ENCODE measurements around the gene DUOXA1.

DNA sequence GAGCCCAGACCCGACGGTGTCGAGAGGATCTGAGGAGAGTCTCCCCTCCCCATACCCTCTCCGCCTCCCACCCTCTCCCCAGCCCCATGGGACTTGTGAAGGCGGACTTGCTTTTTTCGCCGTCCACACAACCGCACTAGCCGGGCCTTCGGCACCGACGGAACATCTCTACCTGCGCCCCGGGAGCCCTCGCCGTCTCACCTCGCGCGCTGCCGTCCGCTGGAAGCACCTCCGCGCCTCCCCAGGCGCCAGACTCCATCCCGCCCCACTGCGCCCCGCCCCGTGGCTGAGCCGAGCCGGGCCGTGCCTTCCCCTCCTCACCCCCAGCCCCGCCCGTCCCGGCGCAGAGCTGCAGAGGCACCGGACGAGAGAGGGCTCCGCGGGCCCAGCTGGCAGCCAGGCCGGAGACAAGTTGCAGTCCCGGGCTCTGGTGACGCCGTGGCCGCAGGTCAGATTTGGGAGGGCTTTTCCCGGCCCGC lies at the start of gene DUOXA1, which contains the start of gene DUOX1:
- TF ChIP-seq, protein P1, sequence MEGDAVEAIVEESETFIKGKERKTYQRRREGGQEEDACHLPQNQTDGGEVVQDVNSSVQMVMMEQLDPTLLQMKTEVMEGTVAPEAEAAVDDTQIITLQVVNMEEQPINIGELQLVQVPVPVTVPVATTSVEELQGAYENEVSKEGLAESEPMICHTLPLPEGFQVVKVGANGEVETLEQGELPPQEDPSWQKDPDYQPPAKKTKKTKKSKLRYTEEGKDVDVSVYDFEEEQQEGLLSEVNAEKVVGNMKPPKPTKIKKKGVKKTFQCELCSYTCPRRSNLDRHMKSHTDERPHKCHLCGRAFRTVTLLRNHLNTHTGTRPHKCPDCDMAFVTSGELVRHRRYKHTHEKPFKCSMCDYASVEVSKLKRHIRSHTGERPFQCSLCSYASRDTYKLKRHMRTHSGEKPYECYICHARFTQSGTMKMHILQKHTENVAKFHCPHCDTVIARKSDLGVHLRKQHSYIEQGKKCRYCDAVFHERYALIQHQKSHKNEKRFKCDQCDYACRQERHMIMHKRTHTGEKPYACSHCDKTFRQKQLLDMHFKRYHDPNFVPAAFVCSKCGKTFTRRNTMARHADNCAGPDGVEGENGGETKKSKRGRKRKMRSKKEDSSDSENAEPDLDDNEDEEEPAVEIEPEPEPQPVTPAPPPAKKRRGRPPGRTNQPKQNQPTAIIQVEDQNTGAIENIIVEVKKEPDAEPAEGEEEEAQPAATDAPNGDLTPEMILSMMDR (conservative IDR thresholded peaks at IDR 0.05 in 1 of 2, IDR thresholded peaks at IDR 0.05 in 1 of 2; ENCODE audit: low read depth in 1 of 2, low read length in 2 of 2) = no peak
- no peak for TF ChIP-seq EZH2 (IDR thresholded peaks at IDR 0.05; ENCODE audit: low read length, missing control alignments)
